B cell (primary cell): ENCODE data around the gene TMEM138. TPM values are rescaled to one million over a fixed set of nuclear protein-coding genes. Genes with fewer than 3 reads are reported as not detected.
A peak's percentile ranks its signal among the peaks of the same experiment; 100 is the strongest.

Experiments
- ATAC-seq: fragments of 200-7000 bp; cut with Tn5 transposase; one replicate; pipeline ENCODE4 v1.10.0; 2021; ENCODE audit warnings: low read depth, mild to moderate bottlenecking, moderate number of reproducible peaks, moderate library complexity
- CTCF ChIA-PET: fragments of 350-600 bp; sonication (Branson Sonifier 250); formaldehyde crosslinking; loops from one replicate; lab custom pipeline; 2021; ENCODE audit warnings: antibody characterized with exemption, inconsistent platforms; lab: Charles Lee
- POLR2A ChIA-PET: fragments of 350-600 bp; sonication (Branson Sonifier 250); formaldehyde crosslinking; loops from one replicate; lab custom pipeline; 2021; ENCODE audit warnings: antibody characterized with exemption; lab: Charles Lee
- DNase-seq: peaks from one replicate; pipeline ENCODE4 v3.0.0; 2013
- H2AFZ ChIP-seq: 2 replicates; pipeline ENCODE4 v1.6.1; 2012; ENCODE audit warnings: mild to moderate bottlenecking, low read depth, low read length; ENCODE audit not compliant: insufficient read depth, poor library complexity, severe bottlenecking
- H3K27ac ChIP-seq, 2 donors: 1 replicate in 1 of 2; 2 replicates in 1 of 2; pipeline ENCODE4 v1.5.1; 2012 to 2013; ENCODE audit warnings: low read length in 2 of 2, mild to moderate bottlenecking in 2 of 2, moderate library complexity in 1 of 2
- H3K27me3 ChIP-seq, 4 experiments: fragments of 200-600 bp in 1 of 4; sonication (generic) in 1 of 4; replicated peaks in 1 of 4; 1 replicate in 2 of 4; 2 replicates in 2 of 4; pipeline versions ENCODE4 v1.6.1 to v1.7.0; 2013 to 2016; ENCODE audit warnings: low read length in 3 of 4, mild to moderate bottlenecking in 2 of 4, mixed read lengths in 1 of 4, moderate library complexity in 1 of 4; ENCODE audit not compliant: insufficient read depth in 4 of 4, control insufficient read depth in 3 of 4; ENCODE audit errors: control extremely low read depth in 1 of 4
- H3K36me3 ChIP-seq, 2 experiments: replicated peaks in 1 of 2; 1 replicate in 1 of 2; 2 replicates in 1 of 2; pipeline versions ENCODE4 v1.6.1 to v1.7.1; 2013; ENCODE audit warnings: low read length in 1 of 2; ENCODE audit not compliant: insufficient read depth in 2 of 2, control insufficient read depth in 1 of 2; ENCODE audit errors: control extremely low read depth in 1 of 2, extremely low read depth in 1 of 2
- H3K4me1 ChIP-seq, 2 donors: fragments of 200-600 bp in 1 of 2; sonication (generic) in 1 of 2; 1 replicate in 1 of 2; 2 replicates in 1 of 2; pipeline versions ENCODE4 v1.5.1 to v1.6.1; 2013 to 2017; ENCODE audit warnings: low read length in 2 of 2; ENCODE audit not compliant: control insufficient read depth in 2 of 2, insufficient read depth in 2 of 2
- H3K4me2 ChIP-seq: replicated peaks from 2 replicates; pipeline ENCODE3; 2012; ENCODE audit warnings: mild to moderate bottlenecking, low read depth, low read length; ENCODE audit not compliant: poor library complexity, severe bottlenecking
- H3K4me3 ChIP-seq, 5 experiments: fragments of 200-600 bp in 1 of 5; sonication (generic) in 1 of 5; 1 replicate in 3 of 5; 2 replicates in 2 of 5; pipeline versions ENCODE4 v1.5.1 to v1.7.0; 2011 to 2016; ENCODE audit warnings: low read length in 4 of 5, mild to moderate bottlenecking in 4 of 5, low read depth in 2 of 5, control low read depth in 1 of 5, moderate library complexity in 1 of 5; ENCODE audit not compliant: insufficient read depth in 1 of 5; ENCODE audit errors: control extremely low read depth in 1 of 5, extremely low read depth in 1 of 5
- H3K79me2 ChIP-seq: fragments of 200-600 bp; sonication (generic); one replicate; pipeline ENCODE4 v1.6.0; 2016; ENCODE audit warnings: low read length; ENCODE audit not compliant: control insufficient read depth, insufficient read depth
- H3K9ac ChIP-seq: fragments of 200-600 bp; sonication (generic); 2 replicates; pipeline ENCODE4 v1.6.1; 2017; ENCODE audit warnings: mild to moderate bottlenecking, low read length, moderate library complexity
- H3K9me3 ChIP-seq, 3 donors: one replicate each; pipeline versions ENCODE4 v1.6.1 to v1.7.1; 2013; ENCODE audit warnings: low read length in 2 of 3; ENCODE audit not compliant: control insufficient read depth in 2 of 3, insufficient read depth in 1 of 3; ENCODE audit errors: control extremely low read depth in 1 of 3
- H4K20me1 ChIP-seq: 2 replicates; pipeline ENCODE4 v1.6.0; 2012; ENCODE audit warnings: mild to moderate bottlenecking, low read length; ENCODE audit not compliant: insufficient read depth, control insufficient read depth, poor library complexity, severe bottlenecking
- H3K27ac Mint-ChIP-seq: one replicate; pipeline ENCODE4 v1.8.0; 2021; ENCODE audit warnings: mixed read lengths
- H3K27me3 Mint-ChIP-seq: one replicate; pipeline ENCODE4 v1.8.0; 2021; ENCODE audit warnings: mixed read lengths
- H3K4me1 Mint-ChIP-seq: one replicate; pipeline ENCODE4 v1.8.0; 2021; ENCODE audit warnings: mixed read lengths
- H3K4me3 Mint-ChIP-seq: one replicate; pipeline ENCODE4 v1.8.0; 2021; ENCODE audit warnings: mixed read lengths
- H3K9me3 Mint-ChIP-seq: one replicate; pipeline ENCODE4 v1.8.0; 2022; ENCODE audit warnings: mixed read lengths; ENCODE audit not compliant: insufficient read depth
- CTCF ChIP-seq: fragments of 200-600 bp; IDR thresholded peaks from one replicate; pipeline ENCODE4 v1.8.0; 2022; ENCODE audit warnings: antibody characterized with exemption, mild to moderate bottlenecking
- EZH2 ChIP-seq: IDR thresholded peaks from 2 replicates; pipeline ENCODE4 v1.6.1; 2012; ENCODE audit warnings: borderline replicate concordance, low read depth, mild to moderate bottlenecking, moderate library complexity, low read length; ENCODE audit not compliant: insufficient read depth, poor library complexity, severe bottlenecking
- WGBS: methylation state at CpG from one replicate; pipeline ENCODE4 v1.1.5; 2013; ENCODE audit warnings: missing lambda C conversion rate; ENCODE audit not compliant: insufficient coverage; 5-methylcytosine and 5-hydroxymethylcytosine counted together
- intact Hi-C: fragments of 100-400 bp; cut with micrococcal nuclease; formaldehyde crosslinking; loops from one replicate; pipeline ENCODE4 v1.10.0; 2022
- polyA plus RNA-seq: library from polyadenylated mRNA; depleted of rRNA; stranded (reverse); fragments of >200 nt; gene quantifications from 2 replicates; pipeline ENCODE4 v1.2.3, GENCODE V29; 2012
- total RNA-seq, 2 donors: library from RNA; stranded (reverse); fragments of 120-200 nt in 1 of 2; gene quantifications; 1 replicate in 1 of 2; 2 replicates in 1 of 2; pipeline versions ENCODE4 v1.2.3 to v1.2.4, GENCODE V29; 2013 to 2022

TMEM138 gene
- total and polyA plus RNA-seq, 2 donors (not counting 1 experiment from before 2014, with no cell fraction given), result 66.6 to 84.3 TPM

- intact Hi-C loops, result no loop called here
- Histone ChIP-seq H2AFZ (no peak overlapping the region), H4K20me1 (peaks cover 44% of the 10 kb centered on the region), H3K36me3 (peaks cover 0 to 65% of the 10 kb centered on the region in 2 experiments), H3K4me2 (no peak overlapping the region), H3K27me3 (no peaks in the 10 kb centered on the region), H3K4me1 (peaks cover 0 to 10% of the 10 kb centered on the region in 2 donors), H3K4me3 (no peak overlapping the region), H3K9me3 (no peaks in the 10 kb centered on the region), H3K27ac (peak overlapping the region in 1 of 2 donors; percentile 66), H3K79me2 (peaks cover 8% of the 10 kb centered on the region), H3K9ac (no peak overlapping the region)
- H3K27me3 Mint-ChIP-seq, result no peaks in the 10 kb centered on the region
- WGBS, result 78% methylated on average over 13 of the region's 14 CpGs
- no peak for ATAC-seq
- POLR2A ChIA-PET, result interaction anchor here (0.9 to 2.0 kb wide), 3 partner anchors 9 to 47 kb away, joined by 3 to 9 read pairs (median 3); partner anchors contain the start of genes CYB561A3, TMEM138 and TMEM216
- CTCF ChIA-PET, result interaction anchor here (0.6 to 2.0 kb wide), 4 partner anchors 10 to 323 kb away, joined by 3 to 10 read pairs (median 4); partner anchors contain the start of genes DDB1 and TKFC
- no peaks in the 10 kb centered on the region for H3K9me3 Mint-ChIP-seq
- H3K4me3 Mint-ChIP-seq, result no peak overlapping the region
- peak overlapping the region; percentile 85 for H3K27ac Mint-ChIP-seq
- TF ChIP-seq CTCF (no peak), EZH2 (no peak)
- DNase-seq, result no peak
- H3K4me1 Mint-ChIP-seq, result peaks cover 30% of the 10 kb centered on the region
Measured at GRCh38 chr11:61345954-61346843, 16.0 kb upstream of the TMEM138 start.
